OCI-LY3 (cell line): Measurements from ENCODE around the gene PPP2R2D.

Experiments
- H2AFZ ChIP-seq: fragments of 200-600, 300-600 bp; shearing (Covaris generic); 2 replicates; pipeline ENCODE4 v1.6.0; 2014; ENCODE audit warnings: antibody characterized with exemption, low read depth, low read length
- H3K27ac ChIP-seq: fragments of 200-600, 300-600 bp; sonication (generic); 2 replicates; pipeline ENCODE4 v1.5.1; 2014; ENCODE audit warnings: mild to moderate bottlenecking, low read length, moderate library complexity, mixed read lengths
- H3K27me3 ChIP-seq: fragments of 200-600, 300-600 bp; sonication (generic); 2 replicates; pipeline ENCODE4 v1.6.1; 2014; ENCODE audit warnings: low read depth, low read length, mixed read lengths
- H3K36me3 ChIP-seq: fragments of 200-600, 300-600 bp; sonication (generic); replicated peaks from 2 replicates; pipeline ENCODE3; 2014; ENCODE audit warnings: low read depth, low read length, mixed read lengths
- H3K4me1 ChIP-seq: fragments of 300-600, 200-600 bp; sonication (generic); 2 replicates; pipeline ENCODE4 v1.6.1; 2014; ENCODE audit warnings: low read length, mixed read lengths
- H3K4me2 ChIP-seq: fragments of 200-600, 300-600 bp; sonication (generic); 2 replicates; pipeline ENCODE4 v1.6.1; 2014; ENCODE audit warnings: low read length, mixed read lengths
- H3K4me3 ChIP-seq: fragments of 300-600, 200-600 bp; sonication (generic); 2 replicates; pipeline ENCODE4 v1.5.1; 2014; ENCODE audit warnings: antibody characterized with exemption, mild to moderate bottlenecking, low read length, moderate library complexity
- H3K79me2 ChIP-seq: fragments of 300-600, 200-600 bp; shearing (Covaris generic); 2 replicates; pipeline ENCODE4 v1.6.1; 2014; ENCODE audit warnings: mild to moderate bottlenecking, low read length, mixed read lengths
- H3K9ac ChIP-seq: fragments of 300-600, 200-600 bp; shearing (Covaris generic); 2 replicates; pipeline ENCODE4 v1.6.0; 2014; ENCODE audit warnings: mild to moderate bottlenecking, low read length, moderate library complexity
- H3K9me3 ChIP-seq: fragments of 200-600, 300-600 bp; shearing (Covaris generic); 2 replicates; pipeline ENCODE4 v1.6.1; 2014; ENCODE audit warnings: low read length, mixed read lengths; ENCODE audit not compliant: insufficient read depth
- H4K20me1 ChIP-seq: fragments of 200-600, 300-600 bp; sonication (generic); 2 replicates; pipeline ENCODE4 v1.6.1; 2016; ENCODE audit warnings: low read length, mixed read lengths; ENCODE audit not compliant: insufficient read depth
- CTCF ChIP-seq: fragments of 200-600, 300-600 bp; sonication (generic); IDR thresholded peaks from 2 replicates; pipeline ENCODE4 v1.5.1; 2014; ENCODE audit warnings: antibody characterized with exemption, low read length, low read depth
- EZH2phosphoT487 ChIP-seq: fragments of 200-600 bp; shearing (Covaris generic); IDR thresholded peaks from 2 replicates; pipeline ENCODE4 v1.6.1; 2018; ENCODE audit warnings: antibody characterized with exemption, mixed run types, low read depth

The PPP2R2D gene

DNA sequence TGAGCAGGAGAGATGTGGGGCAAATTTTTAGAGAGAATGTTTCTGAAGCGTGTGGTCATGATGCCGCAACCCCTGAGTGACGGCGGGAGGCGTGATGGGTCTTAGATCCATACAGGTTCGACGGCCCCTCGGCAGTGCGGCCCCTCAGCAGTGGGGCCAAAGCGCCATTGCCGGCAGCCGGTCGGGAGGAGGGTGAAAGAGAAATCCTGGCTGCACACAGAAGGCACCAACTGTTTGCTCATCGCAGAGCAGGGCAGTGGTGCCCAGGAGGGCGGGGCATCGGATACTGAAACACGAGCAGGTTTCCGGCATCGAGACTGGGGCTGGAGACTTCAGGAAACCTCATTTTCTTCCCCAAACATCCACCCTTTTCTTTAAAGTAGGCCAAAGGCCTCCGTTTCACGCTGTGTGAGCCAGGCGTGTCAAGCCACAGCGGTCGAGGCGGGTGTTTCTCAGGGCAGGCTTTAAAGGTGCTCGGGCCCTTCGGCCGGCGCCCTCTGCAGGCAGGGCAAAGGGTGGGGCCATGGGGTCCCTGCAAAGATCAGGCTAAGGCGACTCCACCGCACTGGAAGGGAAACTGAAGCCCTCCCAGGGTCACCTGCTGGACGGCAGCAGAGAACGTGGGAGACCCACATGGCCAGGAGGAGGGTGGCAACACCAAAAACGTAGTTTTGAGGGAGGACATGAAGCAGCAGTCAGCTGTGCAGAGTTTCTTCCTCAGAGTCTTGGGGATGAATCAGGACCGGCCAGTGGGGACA lies 42.0 kb upstream of the PPP2R2D start:
- Histone ChIP-seq H3K4me2 (no peak overlapping the region), H3K9ac (no peak overlapping the region), H3K4me3 (no peak overlapping the region), H3K9me3 (no peaks in the 10 kb centered on the region), H4K20me1 (no peaks in the 10 kb centered on the region), H3K27me3 (no peaks in the 10 kb centered on the region), H3K79me2 (no peaks in the 10 kb centered on the region), H3K36me3 (no peaks in the 10 kb centered on the region), H2AFZ (no peak overlapping the region), H3K4me1 (no peaks in the 10 kb centered on the region), H3K27ac (no peak overlapping the region)
- TF ChIP-seq CTCF, result no peak
- no peak for TF ChIP-seq EZH2phosphoT487

DNA sequence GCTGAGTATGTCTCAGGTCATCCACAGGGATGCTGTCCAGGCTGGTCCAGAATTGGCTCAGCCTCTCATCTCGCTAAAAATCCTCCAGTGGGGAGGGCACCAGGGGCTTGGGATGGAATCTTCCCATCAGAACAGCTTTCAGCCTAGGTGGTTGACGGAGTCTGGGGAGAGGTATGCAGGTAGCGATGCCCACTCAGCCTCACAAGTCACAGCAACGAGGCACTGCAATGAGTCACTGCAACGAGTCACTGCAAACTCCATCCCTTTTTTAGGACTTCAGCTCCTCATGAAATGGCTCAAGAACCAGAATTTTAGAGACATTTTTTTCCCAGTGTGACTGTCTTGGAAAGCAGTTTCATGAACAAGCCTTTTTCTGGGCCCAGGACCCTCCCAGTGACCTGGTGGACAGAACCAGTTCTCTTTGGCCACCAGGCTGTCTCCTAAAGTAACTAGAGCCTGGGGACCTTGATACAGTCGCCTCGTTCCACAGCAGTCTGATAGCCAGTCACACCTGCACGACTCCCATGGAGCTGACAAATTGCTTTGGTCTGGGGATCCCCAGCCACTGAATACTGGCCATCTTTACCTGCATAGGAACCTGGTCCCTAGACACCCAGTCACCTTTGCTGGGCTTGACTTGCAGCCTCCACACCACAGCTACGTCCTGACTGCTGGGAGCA lies 41.3 kb upstream of the PPP2R2D start:
- Histone ChIP-seq H3K27me3 (no peaks in the 10 kb centered on the region), H3K4me2 (no peak overlapping the region), H3K4me1 (no peaks in the 10 kb centered on the region), H3K9me3 (no peaks in the 10 kb centered on the region), H4K20me1 (no peaks in the 10 kb centered on the region), H3K36me3 (no peaks in the 10 kb centered on the region), H3K27ac (no peak overlapping the region), H3K4me3 (no peak overlapping the region), H3K79me2 (no peaks in the 10 kb centered on the region), H3K9ac (no peak overlapping the region), H2AFZ (no peak overlapping the region)
- TF ChIP-seq CTCF (no peak), EZH2phosphoT487 (no peak)

DNA sequence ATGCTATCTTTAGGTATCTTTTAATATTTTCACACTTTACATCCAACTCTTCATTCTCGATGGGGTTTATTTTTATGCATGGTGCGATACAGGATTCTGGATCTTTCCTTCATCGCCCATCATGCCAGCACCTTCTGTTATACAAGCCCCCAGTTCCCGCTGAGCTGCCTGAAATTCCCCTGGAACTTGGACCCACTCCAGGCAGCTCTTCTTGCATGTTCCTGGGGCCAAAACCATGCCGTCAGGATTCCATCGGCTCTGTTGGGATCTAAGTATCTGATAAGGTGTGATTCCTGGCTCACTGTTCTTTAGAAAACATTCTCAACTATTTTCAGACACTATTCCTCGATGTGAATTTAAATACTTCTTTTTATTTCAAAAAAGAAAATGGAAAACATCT lies 40.5 kb upstream of the PPP2R2D start:
- no peak overlapping the region for H2AFZ ChIP-seq
- H3K79me2 ChIP-seq, result no peaks in the 10 kb centered on the region
- TF ChIP-seq EZH2phosphoT487 (no peak), CTCF (no peak)
- no peaks in the 10 kb centered on the region for H3K36me3 ChIP-seq
- H4K20me1 ChIP-seq, result no peaks in the 10 kb centered on the region
- no peak overlapping the region for H3K4me3 ChIP-seq
- no peaks in the 10 kb centered on the region for H3K9me3 ChIP-seq
- H3K27me3 ChIP-seq, result no peaks in the 10 kb centered on the region
- no peak overlapping the region for H3K9ac ChIP-seq
- H3K27ac ChIP-seq, result no peak overlapping the region
- no peaks in the 10 kb centered on the region for H3K4me1 ChIP-seq
- H3K4me2 ChIP-seq, result no peak overlapping the region

- Histone ChIP-seq H3K27me3 (no peaks in the 10 kb centered on the region), H3K4me3 (no peak overlapping the region), H4K20me1 (no peaks in the 10 kb centered on the region), H3K4me2 (no peak overlapping the region), H3K9ac (no peak overlapping the region), H3K4me1 (no peaks in the 10 kb centered on the region), H2AFZ (no peak overlapping the region), H3K9me3 (no peaks in the 10 kb centered on the region), H3K27ac (no peak overlapping the region), H3K79me2 (no peaks in the 10 kb centered on the region), H3K36me3 (no peaks in the 10 kb centered on the region)
- TF ChIP-seq CTCF, result no peak
- TF ChIP-seq EZH2phosphoT487, result no peak
Observed at GRCh38 chr10:131860806-131861440, 39.9 kb upstream of the PPP2R2D start.
